Liver (tissue), 3 donors: ENCODE measurements around the gene YAF2.

ENCODE experiments used
- EGR1 ChIP-seq, 2 donors: IDR thresholded peaks; 2 replicates each; pipeline ENCODE4 v1.6.1; 2016 to 2018; ENCODE audit warnings: antibody characterized with exemption in 2 of 2, low read depth in 2 of 2
- JUND ChIP-seq, 2 donors: IDR thresholded peaks; 2 replicates each; pipeline ENCODE4 v1.6.1; 2016; ENCODE audit warnings: antibody characterized with exemption in 2 of 2
- TF ChIP-seq, protein P1 (sequence below): fragments of 150-350 bp; IDR thresholded peaks from 2 replicates; pipeline ENCODE4 v1.5.1; 2017; ENCODE audit warnings: improper control_type of control experiment, low read depth, low read length; ENCODE audit not compliant: missing input control
- TF ChIP-seq, protein P2 (sequence below): IDR thresholded peaks from 2 replicates; pipeline ENCODE4 v1.6.1; 2016; ENCODE audit warnings: antibody characterized with exemption
- donor health status: healthy.
- donor health status: healthy.

DNA sequence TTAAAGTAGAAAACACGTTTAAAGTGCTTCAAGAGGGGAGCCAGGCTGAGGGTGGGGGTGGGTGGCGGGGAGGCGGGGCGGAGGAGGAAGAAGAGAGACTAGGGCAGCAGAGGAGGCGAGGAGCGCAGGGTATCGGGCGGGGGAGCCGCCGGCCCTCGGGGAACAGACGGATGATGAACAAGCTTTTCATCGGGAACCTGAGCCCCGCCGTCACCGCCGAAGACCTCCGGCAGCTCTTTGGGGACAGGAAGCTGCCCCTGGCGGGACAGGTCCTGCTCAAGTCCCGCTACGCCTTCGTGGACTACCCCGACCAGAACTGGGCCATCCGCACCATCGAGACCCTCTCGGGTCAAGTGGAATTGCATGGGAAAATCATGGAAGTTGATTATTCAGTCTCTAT is 48.7 kb upstream of the YAF2 start:
- no peak for TF ChIP-seq EGR1 (IDR thresholded peaks at IDR 0.05; ENCODE audit: low read depth in 2 of 2)
- TF ChIP-seq, protein P1, sequence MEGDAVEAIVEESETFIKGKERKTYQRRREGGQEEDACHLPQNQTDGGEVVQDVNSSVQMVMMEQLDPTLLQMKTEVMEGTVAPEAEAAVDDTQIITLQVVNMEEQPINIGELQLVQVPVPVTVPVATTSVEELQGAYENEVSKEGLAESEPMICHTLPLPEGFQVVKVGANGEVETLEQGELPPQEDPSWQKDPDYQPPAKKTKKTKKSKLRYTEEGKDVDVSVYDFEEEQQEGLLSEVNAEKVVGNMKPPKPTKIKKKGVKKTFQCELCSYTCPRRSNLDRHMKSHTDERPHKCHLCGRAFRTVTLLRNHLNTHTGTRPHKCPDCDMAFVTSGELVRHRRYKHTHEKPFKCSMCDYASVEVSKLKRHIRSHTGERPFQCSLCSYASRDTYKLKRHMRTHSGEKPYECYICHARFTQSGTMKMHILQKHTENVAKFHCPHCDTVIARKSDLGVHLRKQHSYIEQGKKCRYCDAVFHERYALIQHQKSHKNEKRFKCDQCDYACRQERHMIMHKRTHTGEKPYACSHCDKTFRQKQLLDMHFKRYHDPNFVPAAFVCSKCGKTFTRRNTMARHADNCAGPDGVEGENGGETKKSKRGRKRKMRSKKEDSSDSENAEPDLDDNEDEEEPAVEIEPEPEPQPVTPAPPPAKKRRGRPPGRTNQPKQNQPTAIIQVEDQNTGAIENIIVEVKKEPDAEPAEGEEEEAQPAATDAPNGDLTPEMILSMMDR = no peak
- no peak for TF ChIP-seq JUND (IDR thresholded peaks at IDR 0.05)
- TF ChIP-seq, protein P2, sequence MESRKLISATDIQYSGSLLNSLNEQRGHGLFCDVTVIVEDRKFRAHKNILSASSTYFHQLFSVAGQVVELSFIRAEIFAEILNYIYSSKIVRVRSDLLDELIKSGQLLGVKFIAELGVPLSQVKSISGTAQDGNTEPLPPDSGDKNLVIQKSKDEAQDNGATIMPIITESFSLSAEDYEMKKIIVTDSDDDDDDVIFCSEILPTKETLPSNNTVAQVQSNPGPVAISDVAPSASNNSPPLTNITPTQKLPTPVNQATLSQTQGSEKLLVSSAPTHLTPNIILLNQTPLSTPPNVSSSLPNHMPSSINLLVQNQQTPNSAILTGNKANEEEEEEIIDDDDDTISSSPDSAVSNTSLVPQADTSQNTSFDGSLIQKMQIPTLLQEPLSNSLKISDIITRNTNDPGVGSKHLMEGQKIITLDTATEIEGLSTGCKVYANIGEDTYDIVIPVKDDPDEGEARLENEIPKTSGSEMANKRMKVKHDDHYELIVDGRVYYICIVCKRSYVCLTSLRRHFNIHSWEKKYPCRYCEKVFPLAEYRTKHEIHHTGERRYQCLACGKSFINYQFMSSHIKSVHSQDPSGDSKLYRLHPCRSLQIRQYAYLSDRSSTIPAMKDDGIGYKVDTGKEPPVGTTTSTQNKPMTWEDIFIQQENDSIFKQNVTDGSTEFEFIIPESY = no peak
